ENCODE results near the gene PRICKLE2. TPM values are rescaled to one million over a fixed set of nuclear protein-coding genes. Genes with fewer than 3 reads are reported as not detected.

Gene PRICKLE2
- total and polyA plus RNA-seq, 2 experiments from 2014 or later: 8.5 to 30.3 TPM

DNA sequence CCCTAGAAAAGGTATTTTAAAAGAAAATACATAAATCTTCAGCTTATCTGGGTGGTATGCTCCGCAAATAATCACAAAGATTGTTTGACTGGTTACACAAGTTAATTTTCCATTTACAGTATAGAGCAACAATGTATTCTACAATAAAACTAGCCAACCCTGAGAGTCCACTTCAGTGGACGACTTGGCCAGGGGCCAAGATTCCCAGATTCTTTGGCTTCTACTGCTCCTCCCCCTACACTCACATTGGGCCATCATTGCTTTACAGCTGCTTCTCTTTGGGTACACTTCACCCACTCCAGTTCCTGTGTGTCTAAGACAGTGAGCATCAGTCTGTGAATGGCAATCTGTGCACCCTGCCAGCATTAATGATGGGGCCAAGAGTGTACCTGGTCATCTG is 17.2 kb upstream of the PRICKLE2 start:
- no peak for TF ChIP-seq EZH2phosphoT487 (IDR thresholded peaks at IDR 0.05; ENCODE audit: low read depth, severe bottlenecking, unreplicated experiment)
- no peak for TF ChIP-seq EZH2 (IDR thresholded peaks at IDR 0.05; ENCODE audit: borderline replicate concordance)
- TF ChIP-seq, protein P1, sequence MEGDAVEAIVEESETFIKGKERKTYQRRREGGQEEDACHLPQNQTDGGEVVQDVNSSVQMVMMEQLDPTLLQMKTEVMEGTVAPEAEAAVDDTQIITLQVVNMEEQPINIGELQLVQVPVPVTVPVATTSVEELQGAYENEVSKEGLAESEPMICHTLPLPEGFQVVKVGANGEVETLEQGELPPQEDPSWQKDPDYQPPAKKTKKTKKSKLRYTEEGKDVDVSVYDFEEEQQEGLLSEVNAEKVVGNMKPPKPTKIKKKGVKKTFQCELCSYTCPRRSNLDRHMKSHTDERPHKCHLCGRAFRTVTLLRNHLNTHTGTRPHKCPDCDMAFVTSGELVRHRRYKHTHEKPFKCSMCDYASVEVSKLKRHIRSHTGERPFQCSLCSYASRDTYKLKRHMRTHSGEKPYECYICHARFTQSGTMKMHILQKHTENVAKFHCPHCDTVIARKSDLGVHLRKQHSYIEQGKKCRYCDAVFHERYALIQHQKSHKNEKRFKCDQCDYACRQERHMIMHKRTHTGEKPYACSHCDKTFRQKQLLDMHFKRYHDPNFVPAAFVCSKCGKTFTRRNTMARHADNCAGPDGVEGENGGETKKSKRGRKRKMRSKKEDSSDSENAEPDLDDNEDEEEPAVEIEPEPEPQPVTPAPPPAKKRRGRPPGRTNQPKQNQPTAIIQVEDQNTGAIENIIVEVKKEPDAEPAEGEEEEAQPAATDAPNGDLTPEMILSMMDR (IDR thresholded peaks at IDR 0.05; ENCODE audit: poor library complexity): no peak
- H3K4me3 ChIP-seq: no peak overlapping the region
- H3K9me2 ChIP-seq (replicated peaks; ENCODE audit: insufficient read depth): no peaks in the 10 kb centered on the region
- 62% methylated on average over 2 of the region's 2 CpGs for WGBS (ENCODE audit: low lambda C conversion rate, missing lambda C conversion rate)
- no peaks in the 10 kb centered on the region for H3K27me3 ChIP-seq
- H3K36me3 ChIP-seq (replicated peaks; ENCODE audit: insufficient read depth, low read depth): no peaks in the 10 kb centered on the region
- no peaks in the 10 kb centered on the region for H4K20me1 ChIP-seq (ENCODE audit: insufficient read depth, poor library complexity, severe bottlenecking)
- peak; percentile 68 for DNase-seq (ENCODE audit: low spot score)
- no peaks in the 10 kb centered on the region for H3K9me3 ChIP-seq (ENCODE audit: low read depth)
- H3K4me2 ChIP-seq: no peak overlapping the region
- no peak overlapping the region for H2AFZ ChIP-seq
- peaks cover 16% of the 10 kb centered on the region for H3K4me1 ChIP-seq (ENCODE audit: insufficient read depth)
- H3K79me2 ChIP-seq: peaks cover 44% of the 10 kb centered on the region
- peak overlapping the region; percentile 23 for H3K27ac ChIP-seq

DNA sequence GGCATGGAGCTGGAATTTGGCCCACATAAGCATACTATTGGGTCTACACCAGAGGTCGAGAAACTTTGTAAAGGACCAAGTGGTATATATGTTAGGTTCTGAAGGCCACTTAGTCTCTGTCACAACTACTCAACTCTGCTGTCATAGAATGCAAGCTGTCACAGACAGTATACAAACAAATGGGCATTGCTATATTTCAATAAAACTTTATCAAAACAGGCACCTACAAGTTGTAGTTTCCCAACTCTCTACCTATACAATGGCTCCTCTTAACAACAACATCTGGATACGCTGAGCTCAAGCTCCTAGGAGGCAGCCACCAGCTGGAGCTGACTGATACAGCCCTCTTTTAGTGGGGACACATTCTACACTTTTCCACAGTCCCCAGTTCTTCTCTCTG is 15.7 kb upstream of the PRICKLE2 start:
- Histone ChIP-seq H3K4me3 (no peak overlapping the region), H3K4me2 (no peak overlapping the region), H4K20me1 (ENCODE audit: insufficient read depth, poor library complexity, severe bottlenecking) (no peaks in the 10 kb centered on the region), H3K9me3 (ENCODE audit: low read depth) (no peaks in the 10 kb centered on the region), H3K79me2 (peaks cover 40% of the 10 kb centered on the region), H3K9me2 (replicated peaks; ENCODE audit: insufficient read depth) (no peaks in the 10 kb centered on the region), H3K4me1 (ENCODE audit: insufficient read depth) (peaks cover 16% of the 10 kb centered on the region), H2AFZ (no peak overlapping the region), H3K27me3 (no peaks in the 10 kb centered on the region), H3K27ac (no peak overlapping the region), H3K36me3 (replicated peaks; ENCODE audit: insufficient read depth, low read depth) (no peaks in the 10 kb centered on the region)
- TF ChIP-seq, protein P1 (IDR thresholded peaks at IDR 0.05; ENCODE audit: poor library complexity): no peak
- TF ChIP-seq EZH2 (IDR thresholded peaks at IDR 0.05; ENCODE audit: borderline replicate concordance) (no peak), EZH2phosphoT487 (IDR thresholded peaks at IDR 0.05; ENCODE audit: low read depth, severe bottlenecking, unreplicated experiment) (no peak)
- 65% methylated on average over 2 of the region's 2 CpGs for WGBS (ENCODE audit: low lambda C conversion rate, missing lambda C conversion rate)
- no peak for DNase-seq (ENCODE audit: low spot score)

DNA sequence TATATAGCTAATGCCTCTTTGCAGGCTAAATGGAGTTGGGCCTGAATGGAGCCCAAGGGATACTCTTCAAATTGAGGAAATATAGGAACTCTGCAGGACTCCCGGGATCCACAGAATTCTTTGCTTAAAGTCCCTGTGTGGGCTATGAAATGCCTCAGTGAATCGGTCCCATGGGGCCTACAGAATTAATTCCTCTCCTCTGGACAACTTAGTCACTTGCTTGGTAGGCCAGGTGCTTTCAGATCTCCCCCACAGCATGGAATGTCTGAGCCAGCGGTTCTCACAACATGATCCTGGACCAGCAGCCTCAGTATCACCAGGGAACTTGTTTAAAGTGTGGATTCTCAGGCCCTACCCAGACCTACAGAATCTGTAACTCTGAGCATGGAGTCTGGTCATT is 15.1 kb upstream of the PRICKLE2 start:
- H3K27me3 ChIP-seq: no peaks in the 10 kb centered on the region
- H3K4me1 ChIP-seq (ENCODE audit: insufficient read depth): peaks cover 16% of the 10 kb centered on the region
- no peaks in the 10 kb centered on the region for H3K9me3 ChIP-seq (ENCODE audit: low read depth)
- H3K4me3 ChIP-seq: no peak overlapping the region
- peak overlapping the region; percentile 19 for H3K27ac ChIP-seq
- no peak overlapping the region for H2AFZ ChIP-seq
- peaks cover 41% of the 10 kb centered on the region for H3K79me2 ChIP-seq
- no peak for DNase-seq (ENCODE audit: low spot score)
- H3K36me3 ChIP-seq (replicated peaks; ENCODE audit: insufficient read depth, low read depth): no peaks in the 10 kb centered on the region
- H3K9me2 ChIP-seq (replicated peaks; ENCODE audit: insufficient read depth): no peaks in the 10 kb centered on the region
- 85% methylated on average over 3 of the region's 3 CpGs for WGBS (ENCODE audit: low lambda C conversion rate, missing lambda C conversion rate)
- no peak overlapping the region for H3K4me2 ChIP-seq
- TF ChIP-seq EZH2phosphoT487 (IDR thresholded peaks at IDR 0.05; ENCODE audit: low read depth, severe bottlenecking, unreplicated experiment): no peak
- TF ChIP-seq, protein P1 (IDR thresholded peaks at IDR 0.05; ENCODE audit: poor library complexity): no peak
- no peak for TF ChIP-seq EZH2 (IDR thresholded peaks at IDR 0.05; ENCODE audit: borderline replicate concordance)
- no peaks in the 10 kb centered on the region for H4K20me1 ChIP-seq (ENCODE audit: insufficient read depth, poor library complexity, severe bottlenecking)

DNA sequence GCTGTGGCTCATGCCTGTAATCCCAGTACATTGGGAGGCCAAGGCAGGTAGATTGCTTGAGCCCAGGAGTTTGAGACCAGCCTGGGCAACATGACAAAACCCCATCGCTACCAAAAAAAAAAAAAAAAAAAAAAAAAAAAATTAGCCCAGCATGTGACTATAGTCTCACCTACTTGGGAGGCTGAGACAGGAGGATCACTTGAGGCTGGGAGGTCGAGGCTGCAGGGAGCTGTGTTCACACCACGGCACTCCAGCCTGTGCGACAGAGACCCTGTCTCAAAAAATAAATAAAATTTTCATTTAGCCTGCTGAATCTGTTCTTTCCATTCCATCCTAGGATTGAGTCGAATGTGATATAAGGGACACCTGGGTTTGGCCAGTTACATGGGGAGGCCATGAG is 14.6 kb upstream of the PRICKLE2 start:
- no peaks in the 10 kb centered on the region for H3K36me3 ChIP-seq (replicated peaks; ENCODE audit: insufficient read depth, low read depth)
- H3K27me3 ChIP-seq: no peaks in the 10 kb centered on the region
- H3K9me2 ChIP-seq (replicated peaks; ENCODE audit: insufficient read depth): no peaks in the 10 kb centered on the region
- H2AFZ ChIP-seq: no peak overlapping the region
- 89% methylated on average over 5 of the region's 5 CpGs for WGBS (ENCODE audit: low lambda C conversion rate, missing lambda C conversion rate)
- H3K4me2 ChIP-seq: no peak overlapping the region
- H3K9me3 ChIP-seq (ENCODE audit: low read depth): no peaks in the 10 kb centered on the region
- peaks cover 16% of the 10 kb centered on the region for H3K4me1 ChIP-seq (ENCODE audit: insufficient read depth)
- DNase-seq (ENCODE audit: low spot score): no peak
- peaks cover 41% of the 10 kb centered on the region for H3K79me2 ChIP-seq
- no peaks in the 10 kb centered on the region for H4K20me1 ChIP-seq (ENCODE audit: insufficient read depth, poor library complexity, severe bottlenecking)
- H3K4me3 ChIP-seq: no peak overlapping the region
- peak overlapping the region; percentile 65 for H3K27ac ChIP-seq
- TF ChIP-seq EZH2 (IDR thresholded peaks at IDR 0.05; ENCODE audit: borderline replicate concordance) (no peak), EZH2phosphoT487 (IDR thresholded peaks at IDR 0.05; ENCODE audit: low read depth, severe bottlenecking, unreplicated experiment) (no peak)
- TF ChIP-seq, protein P1 (IDR thresholded peaks at IDR 0.05; ENCODE audit: poor library complexity): no peak

All from hepatocyte (in vitro differentiated cells).